ENCODE data around the gene FMO5.
"Not testable (repeated sequence)": the region's sequence is repeated elsewhere in the genome, so short reads cannot be mapped to it uniquely, and the experiment has no call there.

GRCh38 chr1:147240131-147240721 is 15.1 kb upstream of the FMO5 start:
- TF ChIP-seq CTCF (IDR thresholded peaks at IDR 0.05); EZH2 (IDR thresholded peaks at IDR 0.05; ENCODE audit: borderline replicate concordance, insufficient read depth, low read depth, low read length, poor library complexity, severe bottlenecking): not testable (repeated sequence)

Measured in B cell (primary cell).